GM21515 (cell line): Measurements from ENCODE around the gene MS4A13.
"Not testable (repeated sequence)": the region's sequence is repeated elsewhere in the genome, so short reads cannot be mapped to it uniquely, and the experiment has no call there.

Experiments
- ATAC-seq: cut with Tn5 transposase; IDR thresholded peaks from one replicate; pipeline ENCODE4 v1.9.1; 2021; ENCODE audit not compliant: unreplicated experiment

MS4A13 gene

DNA sequence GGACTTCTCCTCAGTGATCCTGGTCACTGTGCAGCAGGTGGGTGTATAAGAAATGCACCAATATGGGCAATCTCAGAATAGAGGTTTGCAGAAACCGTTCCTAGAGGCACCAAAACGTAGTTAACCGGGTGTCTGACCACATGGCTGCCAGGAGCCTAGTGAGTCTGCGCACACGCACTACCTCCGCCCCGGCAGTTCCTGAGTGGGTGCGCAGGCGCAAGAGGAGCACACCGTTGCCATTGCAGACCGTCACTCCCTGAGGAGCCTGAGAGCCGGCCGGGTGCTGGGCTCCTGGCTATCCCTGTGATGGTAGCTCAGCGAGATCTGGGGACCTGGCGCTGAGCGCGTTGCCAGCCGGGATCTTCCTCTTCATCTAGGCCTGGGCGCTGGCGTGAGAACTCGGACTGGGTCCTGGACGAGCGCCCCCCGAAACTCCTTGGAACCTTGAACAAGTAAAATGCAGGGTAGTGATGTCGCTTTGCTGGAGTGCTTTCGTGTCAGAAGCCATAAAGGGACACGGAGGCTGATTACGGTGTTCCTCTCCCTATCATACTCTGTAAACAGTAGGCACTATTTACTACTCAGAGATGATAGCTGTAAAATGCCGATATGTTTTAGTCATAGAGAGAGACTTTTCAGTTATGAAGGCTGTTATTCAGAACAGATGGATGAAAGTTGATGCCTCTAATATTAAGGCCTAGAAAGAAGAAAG, at the start of gene MS4A13:
TSS of gene MS4A13 (plus strand) at position 249 of the 712 bp plus-strand sequence. CDS start 2,692 bp downstream, outside the sequence.
- ATAC-seq, result no peak

- no peak for ATAC-seq
These were observed 46.4 kb upstream of the MS4A13 start for GRCh38 chr11:60468829-60469228.

- ATAC-seq, result no peak
These were observed 45.5 kb upstream of the MS4A13 start for GRCh38 chr11:60469723-60470122.

- peak; percentile 58 for ATAC-seq
These were observed 38.2 kb upstream of the MS4A13 start for GRCh38 chr11:60477035-60477445.

DNA sequence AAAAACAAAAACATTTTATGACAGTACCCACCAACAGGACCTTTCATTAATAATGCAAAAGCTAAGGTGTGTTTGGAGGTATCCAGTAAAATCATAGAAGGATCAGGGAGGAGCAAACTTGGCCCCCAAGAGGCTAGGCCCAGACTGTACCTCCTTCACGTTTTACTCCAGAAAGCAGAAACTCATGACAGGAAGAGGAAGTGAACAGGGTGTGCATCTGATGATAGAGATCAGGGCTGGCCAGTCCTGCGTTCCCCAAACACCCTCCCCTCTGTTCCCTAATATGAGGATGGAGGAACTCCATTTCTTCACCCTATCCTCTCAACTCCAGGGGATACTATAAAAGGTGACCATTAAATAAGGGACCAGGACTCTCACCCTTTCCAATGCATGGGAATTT, 32.8 kb upstream of the MS4A13 start:
- ATAC-seq, result no peak

DNA sequence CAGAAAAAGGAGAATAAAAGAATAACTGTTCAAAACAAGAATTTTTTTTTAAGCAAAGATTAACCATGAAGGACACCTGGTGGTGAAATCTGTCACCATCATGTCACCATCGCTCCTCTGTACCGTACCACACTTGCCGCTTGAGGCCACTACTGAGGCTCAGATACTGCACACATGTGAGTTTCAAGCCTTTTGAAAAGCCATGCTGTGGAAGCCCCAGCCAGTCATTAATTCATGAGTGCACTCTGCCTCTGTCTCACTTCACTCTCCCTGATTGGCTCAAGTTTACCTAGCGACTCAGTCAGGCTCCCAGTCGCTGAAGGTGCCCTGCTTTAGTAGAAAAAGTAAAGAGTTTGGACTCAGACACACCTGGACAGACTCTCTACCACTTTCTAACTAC, 29.2 kb upstream of the MS4A13 start:
- ATAC-seq, result peak; percentile 98

GRCh38 chr11:60492488-60493009, 22.6 kb upstream of the MS4A13 start, which contains the start of gene MS4A12:
MS4A12 (plus strand) TSS chr11:60492778; CDS start chr11:60497319, 4,541 bp downstream.
- ATAC-seq, result no peak

- no peak for ATAC-seq
These were observed 21.7 kb upstream of the MS4A13 start for GRCh38 chr11:60493454-60493853.

DNA sequence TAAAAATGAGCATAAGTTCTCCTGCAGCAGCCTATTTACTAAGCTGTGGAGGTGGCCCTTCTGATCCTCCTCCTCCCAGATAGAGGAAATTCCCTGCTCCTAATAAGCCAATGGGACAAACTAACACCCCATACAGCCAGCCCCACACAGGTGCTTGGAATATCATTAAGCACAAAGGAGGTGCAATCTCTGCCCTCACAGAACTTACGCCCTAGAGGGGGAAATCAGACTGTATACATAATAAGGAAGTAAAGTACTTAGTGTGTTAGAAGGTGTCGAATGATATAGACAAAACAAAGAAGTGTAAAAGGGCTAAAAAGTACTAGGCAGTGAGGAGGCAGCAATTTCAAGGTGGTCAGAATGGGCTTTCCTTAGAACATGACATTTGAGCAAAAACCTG, 16.8 kb upstream of the MS4A13 start:
- no peak for ATAC-seq

DNA sequence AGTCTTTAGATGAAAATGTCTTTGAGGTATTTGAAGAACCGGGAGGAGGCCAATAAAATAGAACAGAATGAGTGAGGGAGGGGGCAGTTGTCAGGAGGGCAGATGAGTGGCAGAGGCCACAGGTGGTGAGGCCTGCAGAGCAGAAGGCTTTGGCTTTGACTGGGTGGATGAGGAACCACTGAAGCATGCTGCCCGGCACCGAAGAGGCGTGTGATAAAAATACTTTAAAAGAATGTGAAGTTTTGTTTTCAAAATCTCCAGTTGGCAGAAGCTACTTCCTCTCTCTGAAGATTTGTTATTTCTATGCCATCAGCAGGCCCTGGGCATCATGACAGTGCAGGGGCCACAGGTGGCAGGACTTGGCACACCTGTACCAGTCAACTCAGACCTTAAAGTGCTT, 16.3 kb upstream of the MS4A13 start:
- ATAC-seq, result no peak

DNA sequence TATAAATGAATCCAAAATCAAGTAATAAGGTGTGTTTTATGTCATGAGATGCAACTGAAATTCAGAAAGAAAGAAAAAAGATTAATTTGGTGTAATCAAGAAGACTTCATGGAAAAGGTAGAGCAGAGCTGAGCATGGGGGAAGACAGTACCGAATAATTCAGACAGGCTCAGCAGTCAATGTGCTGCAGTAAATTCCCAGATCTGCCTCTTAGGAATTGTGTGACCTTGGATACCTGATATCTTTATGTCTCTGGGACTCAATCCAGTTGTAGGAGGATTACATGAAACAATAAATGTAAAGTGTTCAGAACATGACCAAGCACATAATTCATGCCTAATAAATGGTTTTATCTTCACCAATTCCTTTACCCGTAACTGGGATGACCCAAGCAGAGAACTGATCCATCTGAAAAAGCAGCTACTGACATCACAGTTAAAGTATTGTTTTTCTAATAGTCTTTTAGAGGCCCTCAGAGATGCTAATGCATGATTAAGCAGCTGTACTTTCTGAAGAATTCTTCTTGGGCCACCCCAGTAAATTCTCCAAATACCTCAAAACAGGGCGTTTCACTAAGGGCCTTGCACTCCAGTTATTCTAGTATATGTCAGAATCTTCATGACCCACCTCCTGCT, 14.8 kb upstream of the MS4A13 start:
- ATAC-seq, result no peak

- ATAC-seq, result no peak
These were observed 12.9 kb upstream of the MS4A13 start for GRCh38 chr11:60502221-60502775.

- no peak for ATAC-seq
These were observed 10.8 kb upstream of the MS4A13 start for GRCh38 chr11:60504219-60504905.

- ATAC-seq, result not testable (repeated sequence)
These were observed 5.6 kb upstream of the MS4A13 start for GRCh38 chr11:60509609-60510008.

DNA sequence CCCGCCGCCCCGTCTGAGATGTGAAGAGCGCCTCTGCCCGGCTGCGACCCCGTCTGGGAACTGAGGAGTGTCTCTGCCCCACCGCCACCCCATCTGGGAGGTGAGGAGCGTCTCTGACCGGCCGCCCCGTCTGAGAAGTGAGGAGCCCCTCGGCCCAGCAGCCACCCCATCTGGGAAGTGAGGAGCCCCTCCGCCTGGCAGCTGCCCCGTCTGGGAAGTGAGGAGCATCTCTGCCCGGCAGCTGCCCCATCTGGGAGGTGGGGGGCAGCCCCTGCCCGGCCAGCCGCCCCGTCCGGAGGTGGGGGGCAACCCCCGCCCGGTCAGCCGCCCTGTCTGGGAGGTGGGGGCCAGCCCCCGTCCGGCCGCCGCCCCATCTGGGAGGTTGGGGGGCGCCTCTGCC, 5.0 kb upstream of the MS4A13 start:
- not testable (repeated sequence) for ATAC-seq

- no peak for ATAC-seq
These were observed 3.8 kb upstream of the MS4A13 start for GRCh38 chr11:60511393-60511792.

- ATAC-seq, result no peak
These were observed 2.5 kb upstream of the MS4A13 start for GRCh38 chr11:60512651-60513225.

- ATAC-seq, result no peak
These were observed 1.4 kb upstream of the MS4A13 start for GRCh38 chr11:60513496-60514460.

- no peak for ATAC-seq
These were observed 13.3 kb downstream of the MS4A13 start for GRCh38 chr11:60528465-60528864.

- ATAC-seq, result peak; percentile 45
These were observed 13.7 kb downstream of the MS4A13 start for GRCh38 chr11:60528934-60529333.
